NCI-H345 treated with DMSO at 0.1 percent for 48 hours (cell line): ENCODE data around the gene CNTN5.
"Not testable (repeated sequence)": the region's sequence is repeated elsewhere in the genome, so short reads cannot be mapped to it uniquely, and the experiment has no call there.

Experiments used
- DNase-seq: peaks from one replicate; lab custom pipeline; 2025; ENCODE audit not compliant: unreplicated experiment; lab: John Stamatoyannopoulos, UW

Gene CNTN5

GRCh38 chr11:99268886-99269285 lies 248.1 kb downstream of the CNTN5 start:
- DNase-seq, result peak; percentile 25

- DNase-seq, result no peak
Measured at GRCh38 chr11:99271527-99271926, 250.8 kb downstream of the CNTN5 start.

GRCh38 chr11:99275521-99275920 lies 254.8 kb downstream of the CNTN5 start:
- DNase-seq, result no peak

- peak; percentile 37 for DNase-seq
Measured at GRCh38 chr11:99277281-99277680, 256.5 kb downstream of the CNTN5 start.

GRCh38 chr11:99279266-99279665 lies 258.5 kb downstream of the CNTN5 start:
- no peak for DNase-seq

GRCh38 chr11:99281331-99281730 lies 260.6 kb downstream of the CNTN5 start:
- DNase-seq, result no peak

- not testable (repeated sequence) for DNase-seq
Measured at GRCh38 chr11:99297925-99298324, 277.2 kb downstream of the CNTN5 start.

- no peak for DNase-seq
Measured at GRCh38 chr11:99307510-99308088, 286.9 kb downstream of the CNTN5 start.

GRCh38 chr11:99311870-99312269 lies 291.1 kb downstream of the CNTN5 start:
- no peak for DNase-seq

- DNase-seq, result no peak
Measured at GRCh38 chr11:99316776-99317520, 296.2 kb downstream of the CNTN5 start.

GRCh38 chr11:99320769-99321290 lies 300.1 kb downstream of the CNTN5 start:
- no peak for DNase-seq

GRCh38 chr11:99325847-99326246 lies 305.1 kb downstream of the CNTN5 start:
- DNase-seq, result no peak

- no peak for DNase-seq
Measured at GRCh38 chr11:99327066-99327465, 306.3 kb downstream of the CNTN5 start.

- no peak for DNase-seq
Measured at GRCh38 chr11:99327527-99327926, 306.8 kb downstream of the CNTN5 start.

- peak; percentile 8 for DNase-seq
Measured at GRCh38 chr11:99333621-99334020, 312.9 kb downstream of the CNTN5 start.

- no peak for DNase-seq
Measured at GRCh38 chr11:99343117-99343516, 322.4 kb downstream of the CNTN5 start.

- DNase-seq, result no peak
Measured at GRCh38 chr11:99349151-99349673, 328.5 kb downstream of the CNTN5 start.

GRCh38 chr11:99351624-99352023 lies 330.9 kb downstream of the CNTN5 start:
- DNase-seq, result no peak

GRCh38 chr11:99352642-99353041 lies 331.9 kb downstream of the CNTN5 start:
- no peak for DNase-seq

GRCh38 chr11:99366546-99366945 lies 345.8 kb downstream of the CNTN5 start:
- no peak for DNase-seq

- DNase-seq, result no peak
Measured at GRCh38 chr11:99368583-99368982, 347.8 kb downstream of the CNTN5 start.

GRCh38 chr11:99370549-99371216 lies 349.9 kb downstream of the CNTN5 start:
- peak; percentile 82 for DNase-seq
